Upper lobe of right lung (tissue), 1 donor: ENCODE measurements around the gene PIM1. TPM values are rescaled to one million over a fixed set of nuclear protein-coding genes. Genes with fewer than 3 reads are reported as not detected.

Source experiments
- ATAC-seq: fragments of 200-7000 bp; cut with Tn5 transposase; one replicate; pipeline ENCODE4 v1.9.1; 2020; ENCODE audit warnings: mild to moderate bottlenecking, moderate library complexity
- DNase-seq: peaks from one replicate; pipeline ENCODE4 v3.0.0-alpha.2; 2020
- H3K27ac ChIP-seq: fragments of 200-600 bp; one replicate; pipeline ENCODE4 v1.8.0; 2022
- H3K27me3 ChIP-seq: fragments of 200-600 bp; one replicate; pipeline ENCODE4 v1.8.0; 2022; ENCODE audit warnings: mild to moderate bottlenecking
- H3K36me3 ChIP-seq: fragments of 200-600 bp; one replicate; pipeline ENCODE4 v1.8.0; 2022
- H3K4me1 ChIP-seq: fragments of 200-600 bp; one replicate; pipeline ENCODE4 v1.8.0; 2022
- H3K4me3 ChIP-seq: fragments of 200-600 bp; one replicate; pipeline ENCODE4 v1.8.0; 2022; ENCODE audit warnings: mild to moderate bottlenecking
- H3K9me3 ChIP-seq: fragments of 200-600 bp; one replicate; pipeline ENCODE4 v1.8.0; 2022
- CTCF ChIP-seq: fragments of 200-600 bp; IDR thresholded peaks from one replicate; pipeline ENCODE4 v1.8.0; 2022; ENCODE audit warnings: antibody characterized with exemption
- intact Hi-C: fragments of 100-400 bp; cut with DNase I; formaldehyde crosslinking; loops from one replicate; pipeline ENCODE4 v1.11.0; 2022
- total RNA-seq: library from RNA; stranded (reverse); fragmentation: NEBNext Ultra II Directional; extraction: Animal tissue kit (Norgen Biotek cat#: 25700); gene quantifications from one replicate; pipeline ENCODE4 v1.2.1, GENCODE V29; 2021
- donor health status: DM: no; HTN: yes; CAD: no; lungs with severe emphysema.

The PIM1 gene
- total RNA-seq, 1 donor from 2014 or later = 55.3 TPM

GRCh38 chr6:37162740-37163139 lies 7.2 kb upstream of the PIM1 start:
- H3K27ac ChIP-seq = no peak overlapping the region
- ATAC-seq = no peak
- H3K4me3 ChIP-seq = no peak overlapping the region
- no peaks in the 10 kb centered on the region for H3K9me3 ChIP-seq
- H3K36me3 ChIP-seq = no peaks in the 10 kb centered on the region
- H3K4me1 ChIP-seq = peaks cover 5% of the 10 kb centered on the region
- no peak for TF ChIP-seq CTCF
- no peaks in the 10 kb centered on the region for H3K27me3 ChIP-seq
- intact Hi-C loops = no loop called here
- no peak for DNase-seq

- H3K27ac ChIP-seq = peak overlapping the region; percentile 93
Observed at GRCh38 chr6:37168163-37168758, 1.7 kb upstream of the PIM1 start.

GRCh38 chr6:37168811-37169495 lies 999 bp upstream of the PIM1 start:
- Histone ChIP-seq H3K36me3 (peaks cover 15% of the 10 kb centered on the region), H3K4me3 (peak overlapping the region; percentile 58), H3K9me3 (no peaks in the 10 kb centered on the region), H3K4me1 (peaks cover 15% of the 10 kb centered on the region), H3K27ac (peak overlapping the region; percentile 93), H3K27me3 (no peaks in the 10 kb centered on the region)
- DNase-seq (no peak), ATAC-seq (peak; percentile 0)
- no peak for TF ChIP-seq CTCF
- intact Hi-C loops = no loop called here

More at GRCh38 chr6:37168163-37168758, 1.7 kb upstream of the PIM1 start:
- no peak for ATAC-seq
- Histone ChIP-seq H3K36me3 (peaks cover 8% of the 10 kb centered on the region), H3K27me3 (no peaks in the 10 kb centered on the region), H3K9me3 (no peaks in the 10 kb centered on the region), H3K4me3 (peak overlapping the region; percentile 58), H3K4me1 (peaks cover 10% of the 10 kb centered on the region)
- TF ChIP-seq CTCF = no peak
- intact Hi-C loops = no loop called here
- no peak for DNase-seq

GRCh38 chr6:37170273-37171200 lies 585 bp downstream of the PIM1 start:
- intact Hi-C loops = loop anchor here (5.0 kb wide), 1 partner anchor 123 kb away; no protein-coding TSS in a partner anchor
- H3K36me3 ChIP-seq = peaks cover 31% of the 10 kb centered on the region
- H3K27ac ChIP-seq = peak overlapping the region; percentile 85
- no peaks in the 10 kb centered on the region for H3K27me3 ChIP-seq
- peak; percentile 14 for ATAC-seq
- H3K9me3 ChIP-seq = no peaks in the 10 kb centered on the region
- TF ChIP-seq CTCF = peak; percentile 32
- H3K4me1 ChIP-seq = peaks cover 24% of the 10 kb centered on the region
- DNase-seq = peak; percentile 84
- H3K4me3 ChIP-seq = peak overlapping the region; percentile 69

- no peak for ATAC-seq
- Histone ChIP-seq H3K36me3 (peaks cover 34% of the 10 kb centered on the region), H3K4me1 (peaks cover 24% of the 10 kb centered on the region), H3K4me3 (peak overlapping the region; percentile 69), H3K9me3 (no peaks in the 10 kb centered on the region), H3K27me3 (no peaks in the 10 kb centered on the region), H3K27ac (peak overlapping the region; percentile 85)
- intact Hi-C loops = loop anchor here (5.0 kb wide), 1 partner anchor 124 kb away; no protein-coding TSS in a partner anchor
- TF ChIP-seq CTCF = no peak
- DNase-seq = peak; percentile 78
Observed at GRCh38 chr6:37171201-37171969, 1.4 kb downstream of the PIM1 start.
